GM21360 (cell line): Measurements from ENCODE around the gene ADA.
"Not testable (repeated sequence)": the region's sequence is repeated elsewhere in the genome, so short reads cannot be mapped to it uniquely, and the experiment has no call there.

Source experiments
- ATAC-seq: cut with Tn5 transposase; IDR thresholded peaks from one replicate; pipeline ENCODE4 v1.9.1; 2021; ENCODE audit warnings: mild to moderate bottlenecking, moderate library complexity; ENCODE audit not compliant: unreplicated experiment

Gene ADA

GRCh38 chr20:44601236-44601671 is 50.2 kb downstream of the ADA start:
- ATAC-seq, result no peak

- ATAC-seq, result no peak
Measured at GRCh38 chr20:44600758-44601201, 50.7 kb downstream of the ADA start.

- no peak for ATAC-seq
Measured at GRCh38 chr20:44600301-44600700, 51.2 kb downstream of the ADA start.

- ATAC-seq, result no peak
Measured at GRCh38 chr20:44599715-44600114, 51.8 kb downstream of the ADA start.

GRCh38 chr20:44598423-44599305 is 52.8 kb downstream of the ADA start:
- ATAC-seq, result no peak

- ATAC-seq, result no peak
Measured at GRCh38 chr20:44597930-44598329, 53.6 kb downstream of the ADA start.

GRCh38 chr20:44597516-44597915 is 54.0 kb downstream of the ADA start:
- ATAC-seq, result no peak

- no peak for ATAC-seq
Measured at GRCh38 chr20:44596876-44597275, 54.6 kb downstream of the ADA start.

GRCh38 chr20:44596010-44596409 is 55.5 kb downstream of the ADA start:
- no peak for ATAC-seq

GRCh38 chr20:44594730-44595129 is 56.8 kb downstream of the ADA start:
- ATAC-seq, result no peak

GRCh38 chr20:44593751-44594150 is 57.7 kb downstream of the ADA start:
- ATAC-seq, result no peak

- no peak for ATAC-seq
Measured at GRCh38 chr20:44592366-44592765, 59.1 kb downstream of the ADA start.

GRCh38 chr20:44590980-44591778 is 60.3 kb downstream of the ADA start:
- ATAC-seq, result no peak

GRCh38 chr20:44589537-44589936 is 62.0 kb downstream of the ADA start:
- no peak for ATAC-seq

GRCh38 chr20:44588321-44588720 is 63.2 kb downstream of the ADA start:
- ATAC-seq, result not testable (repeated sequence)

- ATAC-seq, result no peak
Measured at GRCh38 chr20:44587035-44587980, 64.2 kb downstream of the ADA start.

- ATAC-seq, result peak; percentile 43
Measured at GRCh38 chr20:44586289-44586911, 65.1 kb downstream of the ADA start.

- ATAC-seq, result no peak
Measured at GRCh38 chr20:44585057-44585963, 66.2 kb downstream of the ADA start.

- ATAC-seq, result no peak
Measured at GRCh38 chr20:44584162-44584561, 67.3 kb downstream of the ADA start.
